GM23338 (cell line): Measurements from ENCODE around the gene EDIL3. TPM values are rescaled to one million over a fixed set of nuclear protein-coding genes. Genes with fewer than 3 reads are reported as not detected.
A peak's percentile ranks its signal among the peaks of the same experiment; 100 is the strongest.

Experiments used
- ATAC-seq: fragments of 200-7000 bp; cut with Tn5 transposase; 3 replicates; pipeline ENCODE4 v1.9.1; 2020
- DNase-seq: peaks from one replicate; pipeline ENCODE4 v3.0.0-alpha.2; 2015; ENCODE audit warnings: low spot score
- H2AFZ ChIP-seq: fragments of 200-600 bp; sonication (generic); 2 replicates; pipeline ENCODE4 v1.8.0; 2016; ENCODE audit warnings: antibody characterized with exemption, mild to moderate bottlenecking, moderate library complexity
- H3F3A ChIP-seq: fragments of 200-600 bp; sonication (generic); replicated peaks from 2 replicates; pipeline ENCODE4 v1.8.0; 2017; ENCODE audit warnings: antibody characterized with exemption, mixed run types, low read depth
- H3K27ac ChIP-seq: fragments of 200-600 bp; sonication (generic); 2 replicates; pipeline ENCODE4 v1.6.1; 2016; ENCODE audit warnings: low read depth
- H3K27me3 ChIP-seq: fragments of 200-600 bp; sonication (generic); 2 replicates; pipeline ENCODE4 v1.8.0; 2016; ENCODE audit warnings: mild to moderate bottlenecking, mixed run types, moderate library complexity; ENCODE audit not compliant: insufficient read depth
- H3K36me3 ChIP-seq: fragments of 200-600 bp; sonication (generic); 2 replicates; pipeline ENCODE4 v1.8.0; 2016; ENCODE audit warnings: mild to moderate bottlenecking; ENCODE audit not compliant: insufficient read depth
- H3K4me1 ChIP-seq: fragments of 200-600 bp; sonication (generic); 2 replicates; pipeline ENCODE4 v1.8.0; 2016; ENCODE audit warnings: mild to moderate bottlenecking, moderate library complexity; ENCODE audit not compliant: insufficient read depth
- H3K4me2 ChIP-seq: fragments of 200-600 bp; sonication (generic); 2 replicates; pipeline ENCODE4 v1.7.1; 2017; ENCODE audit warnings: mixed run types
- H3K4me3 ChIP-seq: fragments of 200-600 bp; sonication (generic); 2 replicates; pipeline ENCODE4 v1.6.1; 2016; ENCODE audit warnings: mixed run types
- H3K79me2 ChIP-seq: fragments of 200-600 bp; sonication (generic); replicated peaks from 2 replicates; pipeline ENCODE4 v1.8.0; 2017; ENCODE audit warnings: mild to moderate bottlenecking; ENCODE audit not compliant: insufficient read depth
- H3K9me2 ChIP-seq: fragments of 200-600 bp; sonication (generic); 2 replicates; pipeline ENCODE4 v1.8.0; 2017; ENCODE audit not compliant: insufficient read depth
- H4K20me1 ChIP-seq: fragments of 200-600 bp; sonication (generic); replicated peaks from 2 replicates; pipeline ENCODE4 v1.8.0; 2017; ENCODE audit warnings: mild to moderate bottlenecking; ENCODE audit not compliant: insufficient read depth
- H3K27ac Mint-ChIP-seq: 2 replicates; pipeline ENCODE4 v1.8.0; 2020; ENCODE audit warnings: inconsistent platforms, mild to moderate bottlenecking, moderate library complexity, mixed read lengths
- H3K27me3 Mint-ChIP-seq: 3 replicates; pipeline ENCODE4 v1.8.0; 2022; ENCODE audit warnings: low read depth, mild to moderate bottlenecking, moderate library complexity, mixed read lengths, inconsistent platforms; ENCODE audit not compliant: insufficient read depth, poor library complexity
- H3K36me3 Mint-ChIP-seq: 3 replicates; pipeline ENCODE4 v1.8.0; 2021; ENCODE audit warnings: low read depth, mild to moderate bottlenecking, inconsistent platforms, moderate library complexity, mixed read lengths
- H3K4me1 Mint-ChIP-seq: 3 replicates; pipeline ENCODE4 v1.8.0; 2020; ENCODE audit warnings: mild to moderate bottlenecking, inconsistent platforms, mixed read lengths
- H3K4me3 Mint-ChIP-seq: 3 replicates; pipeline ENCODE4 v1.8.0; 2021; ENCODE audit warnings: moderate library complexity, mild to moderate bottlenecking, inconsistent platforms, mixed read lengths
- H3K9me3 Mint-ChIP-seq: 3 replicates; pipeline ENCODE4 v1.8.0; 2020; ENCODE audit warnings: moderate library complexity, mild to moderate bottlenecking, inconsistent platforms, mixed read lengths
- CREB1 ChIP-seq: fragments of 250-450 bp; sonication (Bioruptor Pico); IDR thresholded peaks from 2 replicates; pipeline ENCODE4 v1.5.0; 2020; ENCODE audit warnings: low read depth, mild to moderate bottlenecking, moderate library complexity
- ETS1 ChIP-seq: IDR thresholded peaks from 2 replicates; pipeline ENCODE4 v1.6.1; 2016; ENCODE audit warnings: antibody characterized with exemption
- EZH2 ChIP-seq: fragments of 200-600 bp; sonication (generic); IDR thresholded peaks from one replicate; pipeline ENCODE4 v1.8.0; 2017; ENCODE audit warnings: antibody characterized with exemption, mild to moderate bottlenecking, low read depth; ENCODE audit not compliant: unreplicated experiment
- EZH2phosphoT487 ChIP-seq: fragments of 200-600 bp; sonication (generic); IDR thresholded peaks from one replicate; pipeline ENCODE4 v1.8.1; 2018; ENCODE audit warnings: antibody characterized with exemption; ENCODE audit not compliant: unreplicated experiment
- JUNB ChIP-seq: IDR thresholded peaks from one replicate; pipeline ENCODE4 v1.6.1; 2016; ENCODE audit warnings: antibody characterized with exemption; ENCODE audit not compliant: unreplicated experiment
- NANOG ChIP-seq: IDR thresholded peaks from 2 replicates; pipeline ENCODE4 v1.6.1; 2016; ENCODE audit warnings: antibody characterized with exemption, borderline replicate concordance
- POLR2AphosphoS5 ChIP-seq: IDR thresholded peaks from 2 replicates; pipeline ENCODE4 v1.6.1; 2016; ENCODE audit warnings: antibody characterized with exemption, low read depth
- STAT1 ChIP-seq: IDR thresholded peaks from one replicate; pipeline ENCODE4 v1.6.1; 2016; ENCODE audit warnings: antibody characterized with exemption; ENCODE audit not compliant: unreplicated experiment
- ZNF114 ChIP-seq: fragments of 250-450 bp; sonication (Bioruptor Pico); IDR thresholded peaks from 2 replicates; pipeline ENCODE4 v1.5.0; 2020; ENCODE audit warnings: mild to moderate bottlenecking, moderate library complexity
- ZNF331 ChIP-seq: fragments of 250-450 bp; sonication (Bioruptor Pico); IDR thresholded peaks from 2 replicates; pipeline ENCODE4 v1.5.0; 2020; ENCODE audit warnings: low read depth, mild to moderate bottlenecking, moderate library complexity
- ZNF462 ChIP-seq: fragments of 250-450 bp; sonication (Bioruptor Pico); IDR thresholded peaks from 2 replicates; pipeline ENCODE4 v1.5.0; 2020; ENCODE audit warnings: mild to moderate bottlenecking, moderate library complexity
- polyA plus RNA-seq: library from polyadenylated mRNA; unstranded; fragments of >200 nt; fragmentation: Nextera tagmentation; extraction: Ambion mirVana; gene quantifications from 2 replicates; pipeline ENCODE4 v1.2.1, GENCODE V29; 2016
- total RNA-seq: library from RNA; depleted of rRNA; stranded (reverse); fragments of >200 nt; shearing (Covaris generic); gene quantifications from 2 replicates; pipeline ENCODE4 v1.2.3, GENCODE V29; 2014
- TF ChIP-seq, protein P1 (sequence below), 2 experiments: fragments of 200-600 bp in 1 of 2; sonication (generic) in 1 of 2; conservative IDR thresholded peaks; 2 replicates each; pipeline versions ENCODE4 v1.5.1 to v1.6.1; 2016 to 2017; ENCODE audit warnings: antibody characterized with exemption in 2 of 2, low read depth in 2 of 2, mild to moderate bottlenecking in 2 of 2, moderate library complexity in 1 of 2
- TF ChIP-seq, protein P2 (sequence below): IDR thresholded peaks from one replicate; pipeline ENCODE4 v1.6.1; 2018; ENCODE audit warnings: antibody characterized with exemption; ENCODE audit not compliant: unreplicated experiment

The EDIL3 gene
- total and polyA plus RNA-seq, 2 experiments from 2014 or later = 43.3 to 61.9 TPM

DNA sequence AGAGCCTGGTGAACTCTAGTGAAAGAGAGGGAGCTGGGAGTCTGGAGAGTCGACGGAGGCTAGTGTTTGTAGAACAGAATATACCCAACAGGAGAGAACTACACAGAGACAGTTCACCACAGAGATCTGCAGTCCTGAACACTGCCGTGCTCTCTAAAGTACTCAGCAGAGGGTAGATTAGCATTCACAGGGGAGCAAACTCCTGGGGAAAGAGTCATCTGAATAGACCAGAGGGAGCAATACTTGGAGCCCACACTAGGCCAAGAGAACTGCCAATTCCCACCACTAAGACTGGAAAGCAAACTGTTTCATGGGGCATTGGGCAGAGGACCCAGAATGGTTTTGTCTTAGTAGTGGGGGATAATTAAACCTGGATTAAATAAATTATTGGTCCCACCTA lies 235.6 kb downstream of the EDIL3 start:
- Histone ChIP-seq H3K9me2 (no peaks in the 10 kb centered on the region), H4K20me1 (no peaks in the 10 kb centered on the region), H3K27me3 (no peaks in the 10 kb centered on the region), H2AFZ (no peak overlapping the region), H3K4me3 (no peak overlapping the region), H3F3A (no peaks in the 10 kb centered on the region), H3K4me2 (no peak overlapping the region), H3K36me3 (no peaks in the 10 kb centered on the region), H3K27ac (no peak overlapping the region), H3K79me2 (no peaks in the 10 kb centered on the region), H3K4me1 (peaks cover 5% of the 10 kb centered on the region; the same call in 1 of the 2 replicates)
- H3K27me3 Mint-ChIP-seq = no peaks in the 10 kb centered on the region
- TF ChIP-seq, protein P1, sequence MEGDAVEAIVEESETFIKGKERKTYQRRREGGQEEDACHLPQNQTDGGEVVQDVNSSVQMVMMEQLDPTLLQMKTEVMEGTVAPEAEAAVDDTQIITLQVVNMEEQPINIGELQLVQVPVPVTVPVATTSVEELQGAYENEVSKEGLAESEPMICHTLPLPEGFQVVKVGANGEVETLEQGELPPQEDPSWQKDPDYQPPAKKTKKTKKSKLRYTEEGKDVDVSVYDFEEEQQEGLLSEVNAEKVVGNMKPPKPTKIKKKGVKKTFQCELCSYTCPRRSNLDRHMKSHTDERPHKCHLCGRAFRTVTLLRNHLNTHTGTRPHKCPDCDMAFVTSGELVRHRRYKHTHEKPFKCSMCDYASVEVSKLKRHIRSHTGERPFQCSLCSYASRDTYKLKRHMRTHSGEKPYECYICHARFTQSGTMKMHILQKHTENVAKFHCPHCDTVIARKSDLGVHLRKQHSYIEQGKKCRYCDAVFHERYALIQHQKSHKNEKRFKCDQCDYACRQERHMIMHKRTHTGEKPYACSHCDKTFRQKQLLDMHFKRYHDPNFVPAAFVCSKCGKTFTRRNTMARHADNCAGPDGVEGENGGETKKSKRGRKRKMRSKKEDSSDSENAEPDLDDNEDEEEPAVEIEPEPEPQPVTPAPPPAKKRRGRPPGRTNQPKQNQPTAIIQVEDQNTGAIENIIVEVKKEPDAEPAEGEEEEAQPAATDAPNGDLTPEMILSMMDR (conservative IDR thresholded peaks at IDR 0.05; ENCODE audit: low read depth in 2 of 2) = no peak
- no peak for TF ChIP-seq EZH2
- no peak for TF ChIP-seq ETS1
- no peak for TF ChIP-seq JUNB
- TF ChIP-seq NANOG = no peak
- TF ChIP-seq CREB1 (CRISPR knock-in tag) = no peak
- no peak for TF ChIP-seq STAT1
- TF ChIP-seq ZNF462 = no peak
- TF ChIP-seq ZNF114 (CRISPR knock-in tag) = no peak
- TF ChIP-seq EZH2phosphoT487 = no peak
- no peak for TF ChIP-seq ZNF331 (CRISPR knock-in tag)
- TF ChIP-seq, protein P2, sequence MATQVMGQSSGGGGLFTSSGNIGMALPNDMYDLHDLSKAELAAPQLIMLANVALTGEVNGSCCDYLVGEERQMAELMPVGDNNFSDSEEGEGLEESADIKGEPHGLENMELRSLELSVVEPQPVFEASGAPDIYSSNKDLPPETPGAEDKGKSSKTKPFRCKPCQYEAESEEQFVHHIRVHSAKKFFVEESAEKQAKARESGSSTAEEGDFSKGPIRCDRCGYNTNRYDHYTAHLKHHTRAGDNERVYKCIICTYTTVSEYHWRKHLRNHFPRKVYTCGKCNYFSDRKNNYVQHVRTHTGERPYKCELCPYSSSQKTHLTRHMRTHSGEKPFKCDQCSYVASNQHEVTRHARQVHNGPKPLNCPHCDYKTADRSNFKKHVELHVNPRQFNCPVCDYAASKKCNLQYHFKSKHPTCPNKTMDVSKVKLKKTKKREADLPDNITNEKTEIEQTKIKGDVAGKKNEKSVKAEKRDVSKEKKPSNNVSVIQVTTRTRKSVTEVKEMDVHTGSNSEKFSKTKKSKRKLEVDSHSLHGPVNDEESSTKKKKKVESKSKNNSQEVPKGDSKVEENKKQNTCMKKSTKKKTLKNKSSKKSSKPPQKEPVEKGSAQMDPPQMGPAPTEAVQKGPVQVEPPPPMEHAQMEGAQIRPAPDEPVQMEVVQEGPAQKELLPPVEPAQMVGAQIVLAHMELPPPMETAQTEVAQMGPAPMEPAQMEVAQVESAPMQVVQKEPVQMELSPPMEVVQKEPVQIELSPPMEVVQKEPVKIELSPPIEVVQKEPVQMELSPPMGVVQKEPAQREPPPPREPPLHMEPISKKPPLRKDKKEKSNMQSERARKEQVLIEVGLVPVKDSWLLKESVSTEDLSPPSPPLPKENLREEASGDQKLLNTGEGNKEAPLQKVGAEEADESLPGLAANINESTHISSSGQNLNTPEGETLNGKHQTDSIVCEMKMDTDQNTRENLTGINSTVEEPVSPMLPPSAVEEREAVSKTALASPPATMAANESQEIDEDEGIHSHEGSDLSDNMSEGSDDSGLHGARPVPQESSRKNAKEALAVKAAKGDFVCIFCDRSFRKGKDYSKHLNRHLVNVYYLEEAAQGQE = no peak
- no peak for TF ChIP-seq POLR2AphosphoS5
- ATAC-seq = peak; percentile 97
- H3K27ac Mint-ChIP-seq = peak overlapping the region; percentile 31; the same call in 1 of the 2 replicates
- H3K4me3 Mint-ChIP-seq = no peak overlapping the region
- no peaks in the 10 kb centered on the region for H3K9me3 Mint-ChIP-seq
- peak; percentile 34 for DNase-seq
- H3K36me3 Mint-ChIP-seq = no peaks in the 10 kb centered on the region
- H3K4me1 Mint-ChIP-seq = peaks cover 6% of the 10 kb centered on the region; the same call in 2 of the 3 replicates
